Measurements from ENCODE around the gene KREMEN2.

DNA sequence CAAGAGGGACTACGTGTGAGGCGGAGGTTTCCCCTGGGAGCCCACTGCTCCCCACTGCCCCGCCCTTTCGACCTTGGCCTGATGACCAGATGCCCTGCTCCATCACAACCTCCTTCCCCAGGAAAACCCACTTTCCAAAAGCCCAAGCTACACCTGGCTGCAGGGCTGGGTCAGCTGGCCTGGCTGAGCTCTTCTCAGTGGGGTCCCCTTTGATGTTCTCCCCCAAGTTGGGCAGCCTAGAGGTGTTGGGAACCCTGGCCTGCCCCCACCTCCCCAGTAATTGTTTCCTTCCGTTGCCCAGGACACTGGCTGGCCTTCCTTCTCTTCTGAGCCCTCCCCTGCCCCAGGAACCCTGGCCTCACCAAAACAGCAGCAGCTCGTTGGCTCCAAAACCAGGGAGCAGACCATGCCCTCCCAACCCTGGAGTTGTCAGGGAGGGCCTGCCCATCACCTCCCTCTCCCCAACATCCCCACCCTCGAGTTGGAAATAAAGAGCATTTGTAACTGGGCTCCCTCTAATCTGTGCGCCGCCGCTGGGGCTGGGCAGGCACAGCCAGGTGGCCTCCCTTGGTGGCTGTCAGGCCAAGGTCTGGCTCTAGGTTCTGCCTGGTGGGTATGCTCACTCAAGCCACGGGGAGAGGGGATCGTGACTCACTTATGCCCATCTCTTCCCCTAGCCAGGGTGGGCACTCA, 50.1 kb downstream of the KREMEN2 start:
- TF ChIP-seq BHLHE40 (IDR thresholded peaks at IDR 0.05; ENCODE audit: low read depth, low read length) (no peak), EP300 (IDR thresholded peaks at IDR 0.05) (no peak), EHF (CRISPR knock-in tag; IDR thresholded peaks at IDR 0.05) (no peak), TP53 (CRISPR knock-in tag; IDR thresholded peaks at IDR 0.05) (no peak), POLR2AphosphoS2 (conservative IDR thresholded peaks at IDR 0.05; ENCODE audit: low read length) (no peak), POLR2A (IDR thresholded peaks at IDR 0.05; ENCODE audit: low read length) (no peak), CBX2 (IDR thresholded peaks at IDR 0.05; ENCODE audit: borderline replicate concordance, low read depth) (no peak), CHD2 (IDR thresholded peaks at IDR 0.05; ENCODE audit: low read length, partially characterized antibody) (no peak)
- TF ChIP-seq, protein P1, sequence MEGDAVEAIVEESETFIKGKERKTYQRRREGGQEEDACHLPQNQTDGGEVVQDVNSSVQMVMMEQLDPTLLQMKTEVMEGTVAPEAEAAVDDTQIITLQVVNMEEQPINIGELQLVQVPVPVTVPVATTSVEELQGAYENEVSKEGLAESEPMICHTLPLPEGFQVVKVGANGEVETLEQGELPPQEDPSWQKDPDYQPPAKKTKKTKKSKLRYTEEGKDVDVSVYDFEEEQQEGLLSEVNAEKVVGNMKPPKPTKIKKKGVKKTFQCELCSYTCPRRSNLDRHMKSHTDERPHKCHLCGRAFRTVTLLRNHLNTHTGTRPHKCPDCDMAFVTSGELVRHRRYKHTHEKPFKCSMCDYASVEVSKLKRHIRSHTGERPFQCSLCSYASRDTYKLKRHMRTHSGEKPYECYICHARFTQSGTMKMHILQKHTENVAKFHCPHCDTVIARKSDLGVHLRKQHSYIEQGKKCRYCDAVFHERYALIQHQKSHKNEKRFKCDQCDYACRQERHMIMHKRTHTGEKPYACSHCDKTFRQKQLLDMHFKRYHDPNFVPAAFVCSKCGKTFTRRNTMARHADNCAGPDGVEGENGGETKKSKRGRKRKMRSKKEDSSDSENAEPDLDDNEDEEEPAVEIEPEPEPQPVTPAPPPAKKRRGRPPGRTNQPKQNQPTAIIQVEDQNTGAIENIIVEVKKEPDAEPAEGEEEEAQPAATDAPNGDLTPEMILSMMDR (IDR thresholded peaks at IDR 0.05), result no peak
- TF ChIP-seq, protein P2, sequence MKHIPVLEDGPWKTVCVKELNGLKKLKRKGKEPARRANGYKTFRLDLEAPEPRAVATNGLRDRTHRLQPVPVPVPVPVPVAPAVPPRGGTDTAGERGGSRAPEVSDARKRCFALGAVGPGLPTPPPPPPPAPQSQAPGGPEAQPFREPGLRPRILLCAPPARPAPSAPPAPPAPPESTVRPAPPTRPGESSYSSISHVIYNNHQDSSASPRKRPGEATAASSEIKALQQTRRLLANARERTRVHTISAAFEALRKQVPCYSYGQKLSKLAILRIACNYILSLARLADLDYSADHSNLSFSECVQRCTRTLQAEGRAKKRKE (CRISPR knock-in tag; IDR thresholded peaks at IDR 0.05; ENCODE audit: low read depth), result no peak
